Measurements from ENCODE around the gene TEX36. TPM values are rescaled to one million over a fixed set of nuclear protein-coding genes. Genes with fewer than 3 reads are reported as not detected.

The TEX36 gene
- total RNA-seq, 1 experiment from 2014 or later: 0.25 TPM

GRCh38 chr10:125607689-125608290 lies 75.2 kb downstream of the TEX36 start:
- Histone ChIP-seq H3K4me2 (ENCODE audit: low read length) (no peak overlapping the region), H3K36me3 (ENCODE audit: control insufficient read depth in 1 of 2, insufficient read depth in 2 of 2, low read length in 2 of 2) (no peaks in the 10 kb centered on the region), H3K9ac (ENCODE audit: low read length) (no peak overlapping the region), H3K4me3 (replicated peaks in 1 of 2; ENCODE audit: low read depth in 1 of 2, low read length in 2 of 2) (no peak overlapping the region), H3K4me1 (ENCODE audit: control insufficient read depth in 1 of 2, insufficient read depth in 2 of 2, low read length in 2 of 2) (no peaks in the 10 kb centered on the region), H3K9me3 (ENCODE audit: control insufficient read depth in 1 of 2, insufficient read depth in 1 of 2, low read depth in 1 of 2, low read length in 2 of 2) (no peaks in the 10 kb centered on the region), H3K9me2 (ENCODE audit: insufficient read depth) (no peaks in the 10 kb centered on the region), H3K27ac (ENCODE audit: low read depth, low read length) (no peak overlapping the region), H2AFZ (ENCODE audit: low read depth, low read length, poor library complexity, severe bottlenecking) (no peak overlapping the region), H3K27me3 (ENCODE audit: insufficient read depth, low read length) (peaks cover 25% of the 10 kb centered on the region; the same call in 1 of the 2 replicates), H3K79me2 (ENCODE audit: insufficient read depth, low read length) (no peaks in the 10 kb centered on the region), H4K20me1 (ENCODE audit: insufficient read depth) (no peaks in the 10 kb centered on the region)
- RAD21 ChIA-PET (ENCODE audit: low non-redundant PET in 1 of 2, low total read pairs in 2 of 2, uncharacterized antibody in 2 of 2, unreplicated experiment in 2 of 2): no interaction called here
- POLR2A ChIA-PET: interaction anchor here (0.6 kb wide), 1 partner anchor 16 kb away, joined by 3 read pairs; no protein-coding TSS in a partner anchor
- BruUV-seq (replicated peaks): no TSS peak
- CTCF ChIA-PET: no interaction called here
- no peak for DNase-seq (ENCODE audit: low read depth, low spot score)
- ATAC-seq: no peak
- intact Hi-C loops (cut with micrococcal nuclease): no loop called here
- TF ChIP-seq ZFX (IDR thresholded peaks at IDR 0.05) (no peak), SRF (IDR thresholded peaks at IDR 0.05; ENCODE audit: low read depth) (no peak), SIN3A (IDR thresholded peaks at IDR 0.05; ENCODE audit: low read depth) (no peak), JUND (IDR thresholded peaks at IDR 0.05) (no peak), YY1 (IDR thresholded peaks at IDR 0.05; ENCODE audit: extremely low read depth, insufficient replicate concordance, low read depth, low read length) (no peak), EZH2 (IDR thresholded peaks at IDR 0.05) (no peak), CTCF (IDR thresholded peaks at IDR 0.05 in 2 of 3, conservative IDR thresholded peaks at IDR 0.05 in 1 of 3; ENCODE audit: borderline replicate concordance in 1 of 3, insufficient read depth in 1 of 3, low read depth in 2 of 3, low read length in 2 of 3) (no peak), POLR2AphosphoS5 (IDR thresholded peaks at IDR 0.05; ENCODE audit: low read depth, low read length) (no peak), FOSL1 (IDR thresholded peaks at IDR 0.05; ENCODE audit: low read depth) (no peak), CEBPB (IDR thresholded peaks at IDR 0.05; ENCODE audit: low read depth) (no peak), MAX (IDR thresholded peaks at IDR 0.05) (no peak)

Measured in HCT116 (cell line).